ENCODE measurements around the gene YY1.

GRCh38 chr14:100243020-100243419, 4.1 kb downstream of the YY1 start:
- TF ChIP-seq POLR2A (IDR thresholded peaks at IDR 0.05) (no peak), CTCF (IDR thresholded peaks at IDR 0.05 in 8 of 11, conservative IDR thresholded peaks at IDR 0.05 in 3 of 11) (no peak)
